Lung (tissue), 12 donors: ENCODE results near the gene ALPK1. TPM values are rescaled to one million over a fixed set of nuclear protein-coding genes. Genes with fewer than 3 reads are reported as not detected.

Experiments
- ATAC-seq: fragments of 200-7000 bp; cut with Tn5 transposase; one replicate; pipeline ENCODE4 v1.9.1; 2020; ENCODE audit warnings: moderate number of reproducible peaks; ENCODE audit not compliant: insufficient read depth, low FRiP score
- DNase-seq, 3 donors: peaks; one replicate each; pipeline ENCODE4 v3.0.0-alpha.2; 2013 to 2017
- H3K27ac ChIP-seq, 2 donors: one replicate each; pipeline ENCODE4 v1.5.1; 2013; ENCODE audit warnings: mild to moderate bottlenecking in 2 of 2, moderate library complexity in 2 of 2, control low read depth in 1 of 2, inconsistent platforms in 1 of 2, low read depth in 1 of 2, low read length in 1 of 2
- H3K27me3 ChIP-seq, 3 donors: one replicate each; pipeline ENCODE4 v1.5.1; 2013; ENCODE audit warnings: low read length in 2 of 3; ENCODE audit not compliant: control insufficient read depth in 3 of 3, insufficient read depth in 3 of 3
- H3K36me3 ChIP-seq, 4 donors: one replicate each; pipeline ENCODE4 v1.5.1; 2013; ENCODE audit warnings: low read length in 4 of 4, mild to moderate bottlenecking in 1 of 4, moderate library complexity in 1 of 4; ENCODE audit not compliant: control insufficient read depth in 4 of 4, insufficient read depth in 4 of 4
- H3K4me1 ChIP-seq, 5 donors: one replicate each; pipeline ENCODE4 v1.5.1; 2013; ENCODE audit warnings: low read length in 5 of 5, mild to moderate bottlenecking in 2 of 5, moderate library complexity in 1 of 5; ENCODE audit not compliant: control insufficient read depth in 5 of 5, insufficient read depth in 5 of 5
- H3K4me3 ChIP-seq: one replicate; pipeline ENCODE4 v1.5.1; 2013; ENCODE audit warnings: mild to moderate bottlenecking, control low read depth, moderate library complexity
- H3K9ac ChIP-seq, 2 donors: one replicate each; pipeline ENCODE4 v1.5.1; 2013; ENCODE audit warnings: low read length in 2 of 2, control low read depth in 1 of 2; ENCODE audit not compliant: insufficient read depth in 1 of 2
- H3K9me3 ChIP-seq, 4 donors: one replicate each; pipeline ENCODE4 v1.5.1; 2013; ENCODE audit warnings: low read length in 3 of 4, mild to moderate bottlenecking in 1 of 4, moderate library complexity in 1 of 4; ENCODE audit not compliant: control insufficient read depth in 4 of 4, insufficient read depth in 3 of 4
- CTCF ChIP-seq: IDR thresholded peaks from 2 replicates; pipeline ENCODE4 v1.5.1; 2012; ENCODE audit warnings: mild to moderate bottlenecking; ENCODE audit errors: control extremely low read depth, extremely low read depth
- WGBS, 2 donors: extraction: QIAGEN DNeasy Blood & Tissue Kit; methylation state at CpG; one replicate each; pipeline ENCODE4 v1.1.7; 2013; 5-methylcytosine and 5-hydroxymethylcytosine counted together
- polyA plus RNA-seq, 2 donors: library from polyadenylated mRNA; stranded (reverse); fragments of 200-250 nt; gene quantifications; one replicate each; pipeline ENCODE4 v1.2.1, GENCODE V29; 2013
- total RNA-seq, 2 donors: library from RNA; depleted of rRNA in 1 of 2; stranded (reverse); fragments of >200 nt in 1 of 2; gene quantifications; one replicate each; pipeline ENCODE4 v1.2.1, GENCODE V29; 2014 to 2021
- donor health status: control.
- donor health status: control.
- donor health status: Bipolar disorder and iron deficiency.
- donor health status: healthy.
- donor health status: DM: yes; HTN: yes; CAD: no.

Gene ALPK1
- total and polyA plus RNA-seq, 4 donors = 8.9 to 57.2 (median 23.4) TPM

GRCh38 chr4:112311516-112311915, 14.3 kb downstream of the ALPK1 start:
- H3K27ac ChIP-seq = no peak overlapping the region
- H3K4me3 ChIP-seq = no peak overlapping the region
- H3K9ac ChIP-seq = no peak overlapping the region
- no peaks in the 10 kb centered on the region for H3K27me3 ChIP-seq
- peaks cover 0 to 2% (median 0%) of the 10 kb centered on the region in 5 donors for H3K4me1 ChIP-seq
- ATAC-seq (no peak), DNase-seq (no peak)
- no peaks in the 10 kb centered on the region for H3K36me3 ChIP-seq
- no peaks in the 10 kb centered on the region for H3K9me3 ChIP-seq
- 72 to 82% methylated on average over 5 of the region's 5 CpGs for WGBS, 2 donors
- no peak for TF ChIP-seq CTCF

DNA sequence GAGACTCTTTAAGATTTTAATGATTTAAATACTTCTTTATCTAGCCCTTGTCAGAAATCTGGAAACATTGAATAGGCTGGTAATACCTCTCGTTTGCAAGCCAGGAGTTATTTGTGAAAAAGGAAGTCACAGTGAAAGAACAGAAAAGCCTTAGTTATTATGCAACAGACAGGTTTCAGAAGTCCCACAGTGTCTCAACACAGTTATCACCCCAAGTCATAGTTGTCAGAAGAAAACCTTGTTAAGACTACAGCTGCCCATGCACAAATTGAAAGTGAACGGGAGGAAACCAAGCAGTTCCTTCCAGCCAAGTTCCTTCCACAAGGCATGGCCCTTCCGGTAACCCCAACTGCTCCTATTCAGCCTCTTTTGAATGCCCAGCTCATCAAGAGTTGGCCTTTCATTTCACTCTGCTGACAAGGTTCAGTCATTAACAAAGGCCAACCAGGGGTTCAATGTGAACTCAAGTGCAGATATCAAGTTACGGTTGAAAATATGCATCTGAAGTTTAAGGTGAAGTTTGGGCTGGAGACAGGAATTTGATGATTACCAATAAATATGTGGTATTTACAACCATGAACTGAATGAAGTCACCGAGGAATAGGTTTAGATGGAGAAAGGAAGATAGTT, 15.6 kb downstream of the ALPK1 start:
- H3K27ac ChIP-seq = no peak overlapping the region

GRCh38 chr4:112315446-112315845, 18.3 kb downstream of the ALPK1 start:
- Histone ChIP-seq H3K9me3 (no peaks in the 10 kb centered on the region), H3K27me3 (no peaks in the 10 kb centered on the region), H3K27ac (no peak overlapping the region), H3K4me3 (no peak overlapping the region), H3K36me3 (no peaks in the 10 kb centered on the region), H3K4me1 (peaks cover 0 to 2% (median 0%) of the 10 kb centered on the region in 5 donors), H3K9ac (no peak overlapping the region)
- DNase-seq (no peak), ATAC-seq (no peak)
- TF ChIP-seq CTCF = no peak
- 36 to 62% methylated on average over 3 of the region's 3 CpGs for WGBS, 2 donors

More for the DNA sequence above, 15.6 kb downstream of the ALPK1 start:
- DNase-seq (no peak), ATAC-seq (no peak)
- no peak overlapping the region for H3K4me3 ChIP-seq
- no peak overlapping the region for H3K9ac ChIP-seq
- no peaks in the 10 kb centered on the region for H3K27me3 ChIP-seq
- 51 to 72% methylated on average over 5 of the region's 5 CpGs for WGBS, 2 donors
- no peaks in the 10 kb centered on the region for H3K36me3 ChIP-seq
- H3K4me1 ChIP-seq = peaks cover 0 to 2% (median 0%) of the 10 kb centered on the region in 5 donors
- TF ChIP-seq CTCF = no peak
- H3K9me3 ChIP-seq = no peaks in the 10 kb centered on the region

- peak; percentile 22 for ATAC-seq
- DNase-seq = no peak
- WGBS, 2 donors = 41 to 71% methylated on average over 2 of the region's 2 CpGs
Observed at GRCh38 chr4:112316360-112316759, 19.2 kb downstream of the ALPK1 start.

More at GRCh38 chr4:112316360-112316759, 19.2 kb downstream of the ALPK1 start:
- H3K36me3 ChIP-seq = no peaks in the 10 kb centered on the region
- H3K27ac ChIP-seq = no peak overlapping the region
- H3K9me3 ChIP-seq = no peaks in the 10 kb centered on the region
- no peak for TF ChIP-seq CTCF
- H3K9ac ChIP-seq = no peak overlapping the region
- no peaks in the 10 kb centered on the region for H3K27me3 ChIP-seq
- peaks cover 0 to 2% (median 0%) of the 10 kb centered on the region in 5 donors for H3K4me1 ChIP-seq
- no peak overlapping the region for H3K4me3 ChIP-seq
